Measurements from ENCODE around the gene FCHSD2.
"Not testable (repeated sequence)": the region's sequence is repeated elsewhere in the genome, so short reads cannot be mapped to it uniquely, and the experiment has no call there.

Gene FCHSD2

DNA sequence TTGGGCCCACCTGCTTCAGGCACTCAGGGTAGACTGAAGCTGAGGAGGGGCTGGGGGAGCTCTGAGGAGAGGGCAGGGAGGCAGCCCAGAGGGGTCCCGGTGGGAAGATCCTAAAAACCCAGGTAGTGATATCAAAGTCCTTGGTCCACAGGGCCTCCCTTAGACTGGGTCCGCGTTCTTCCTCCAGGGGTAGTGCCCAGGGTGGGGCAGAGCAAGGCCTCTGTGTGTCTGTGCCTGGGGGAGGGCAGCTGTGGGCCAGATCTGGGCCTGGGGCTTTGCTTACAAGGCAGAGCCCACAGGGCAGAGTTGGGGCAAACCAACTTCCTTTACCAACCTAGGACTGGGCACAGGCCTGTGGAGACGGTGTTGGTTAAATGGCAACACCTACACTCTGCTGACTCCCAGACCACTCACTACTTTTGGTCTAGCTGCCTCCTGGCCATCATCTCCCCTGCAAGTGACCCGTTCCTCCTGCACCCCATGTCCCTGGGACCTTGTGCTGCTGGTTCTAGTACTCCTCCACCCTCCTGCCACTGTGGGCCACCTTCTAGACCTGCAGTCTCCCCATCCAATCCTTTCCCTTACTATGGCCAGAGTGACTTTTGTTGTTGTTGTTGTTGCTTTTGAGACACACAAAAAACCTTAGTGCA lies 312.1 kb downstream of the FCHSD2 start:
- DNase-seq = no peak

DNA sequence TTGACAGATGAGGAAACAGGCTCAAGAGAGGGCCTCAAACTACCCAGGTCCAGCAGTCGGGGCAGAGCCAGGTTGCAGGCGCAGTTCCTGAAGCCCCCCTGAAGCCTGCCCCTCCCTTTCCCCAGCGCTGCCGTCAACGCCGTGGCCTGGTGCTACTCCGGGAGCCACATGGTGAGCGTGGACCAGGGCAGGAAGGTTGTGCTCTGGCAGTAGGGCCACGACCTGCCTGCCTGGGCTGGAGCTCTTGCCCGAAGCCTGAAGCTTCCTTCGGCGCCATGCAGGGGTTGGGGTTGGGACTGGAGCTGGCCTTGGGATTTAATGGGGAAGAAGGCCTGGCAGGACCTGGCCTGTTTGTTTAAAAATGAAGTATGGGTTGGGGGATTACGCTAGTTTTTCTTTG lies 312.9 kb downstream of the FCHSD2 start:
- DNase-seq = no peak

DNA sequence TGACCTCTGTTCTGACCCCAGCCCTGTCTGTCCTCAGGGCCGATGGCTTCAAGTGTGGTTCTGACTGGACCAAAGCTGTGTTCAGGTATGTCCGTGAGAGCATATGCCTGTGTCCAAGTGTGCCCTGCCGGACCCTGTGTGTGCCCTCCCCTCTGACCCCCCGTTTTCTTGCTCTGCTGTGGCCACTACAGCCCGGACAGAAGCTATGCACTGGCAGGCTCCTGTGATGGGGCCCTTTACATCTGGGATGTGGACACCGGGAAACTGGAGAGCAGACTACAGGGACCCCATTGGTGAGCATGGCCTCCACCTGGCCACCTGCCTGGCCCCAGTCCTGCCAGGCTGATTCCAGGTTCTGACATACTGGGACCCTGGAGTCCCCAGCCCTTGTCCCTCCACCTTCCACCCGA lies 313.4 kb downstream of the FCHSD2 start:
- DNase-seq = no peak

DNA sequence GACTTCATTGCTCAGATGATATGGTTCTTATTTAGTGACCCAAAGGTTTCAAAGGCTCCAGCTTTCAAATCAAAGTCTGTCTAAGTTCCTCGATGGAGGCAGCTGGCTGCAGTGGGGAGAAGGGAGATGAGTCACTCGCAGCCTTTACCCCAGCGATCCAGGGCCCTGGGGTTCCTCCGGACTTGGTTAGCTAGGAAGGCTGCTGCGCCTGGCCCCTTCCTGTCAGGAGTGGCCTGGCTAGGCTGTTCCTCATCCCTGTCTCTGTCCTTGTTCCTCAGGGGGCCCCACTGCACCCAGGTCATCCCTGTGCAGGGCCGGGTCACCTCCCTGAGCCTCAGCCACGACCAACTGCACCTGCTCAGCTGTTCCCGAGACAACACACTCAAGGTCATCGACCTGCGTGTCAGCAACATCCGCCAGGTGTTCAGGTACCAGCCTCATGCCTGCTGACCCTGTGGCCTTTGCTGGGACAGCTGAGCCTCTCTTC lies 314.0 kb downstream of the FCHSD2 start:
- no peak for DNase-seq

DNA sequence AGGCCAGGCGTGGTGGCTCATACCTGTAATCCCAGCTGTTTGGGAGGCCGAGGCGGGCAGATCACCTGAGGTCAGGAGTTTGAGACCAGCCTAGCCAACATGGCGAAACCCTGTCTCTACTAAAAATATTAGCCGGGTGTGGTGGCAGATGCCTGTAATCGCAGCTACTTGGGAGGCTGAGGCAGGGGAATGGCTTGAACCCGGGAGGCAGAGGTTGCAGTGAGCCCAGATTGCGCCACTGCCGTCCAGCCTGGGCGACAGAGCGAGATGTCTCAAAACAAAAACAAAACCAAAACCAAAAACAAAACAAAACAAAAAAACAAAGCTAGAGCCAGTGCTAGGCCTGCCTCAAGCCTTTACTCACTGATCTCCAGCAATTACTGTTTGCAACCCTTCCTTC lies 314.5 kb downstream of the FCHSD2 start:
- DNase-seq = not testable (repeated sequence)

DNA sequence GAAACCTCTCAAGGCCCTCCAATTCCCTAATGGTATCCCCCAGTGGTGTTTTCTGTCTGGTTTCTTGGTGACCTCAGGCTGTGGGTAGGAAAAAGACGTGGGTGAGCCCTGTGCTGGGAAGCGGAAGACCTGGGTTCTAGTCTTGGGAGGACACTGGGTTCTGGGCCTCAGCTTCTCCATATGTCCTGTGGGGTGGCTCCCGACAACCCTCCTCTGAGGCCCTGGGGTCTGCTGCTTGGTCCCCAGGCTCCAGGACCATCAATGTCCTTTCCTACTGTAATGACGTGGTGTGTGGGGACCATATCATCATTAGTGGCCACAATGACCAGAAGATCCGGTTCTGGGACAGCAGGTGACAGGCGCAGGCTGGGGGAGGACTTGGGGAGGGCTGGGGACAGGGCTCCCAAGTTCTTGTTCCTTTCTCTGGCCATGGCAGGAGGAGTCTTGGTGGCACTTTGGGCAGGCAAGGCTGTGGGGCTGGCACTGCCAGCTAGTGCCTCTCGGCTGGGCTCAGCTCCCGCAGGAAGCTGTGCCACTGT lies 315.1 kb downstream of the FCHSD2 start:
- DNase-seq = no peak

DNA sequence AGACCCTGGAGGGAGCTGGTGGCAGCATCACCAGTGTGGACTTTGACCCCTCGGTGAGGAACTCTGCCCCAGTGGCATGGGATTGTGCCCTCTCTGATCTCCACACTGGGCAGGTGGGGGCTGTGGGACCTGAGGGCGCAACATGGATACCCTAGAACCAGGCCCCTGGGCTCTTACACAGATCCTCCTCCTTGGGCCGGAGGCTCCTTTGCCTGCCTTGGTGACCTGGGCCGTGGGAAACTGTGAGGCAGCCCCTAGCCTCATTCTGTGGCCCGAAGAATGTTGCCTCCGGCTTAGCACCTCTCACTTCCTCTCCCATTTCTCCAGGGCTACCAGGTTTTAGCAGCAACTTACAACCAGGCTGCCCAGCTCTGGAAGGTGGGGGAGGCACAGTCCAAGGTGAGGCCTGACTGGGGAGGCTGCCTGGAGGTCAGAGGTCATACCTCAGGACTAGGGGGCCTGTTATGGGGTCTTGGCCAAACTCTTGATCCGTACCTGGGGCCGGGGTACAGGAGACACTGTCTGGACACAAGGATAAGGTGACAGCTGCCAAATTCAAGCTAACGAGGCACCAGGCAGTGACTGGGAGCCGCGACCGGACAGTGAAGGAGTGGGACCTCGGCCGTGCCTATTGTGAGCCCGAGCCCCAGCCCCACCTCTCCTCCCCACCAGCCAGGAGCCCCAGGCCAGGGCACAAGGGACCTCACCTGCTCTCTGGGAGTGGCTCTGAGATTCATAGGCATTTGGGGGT lies 315.8 kb downstream of the FCHSD2 start:
- DNase-seq = no peak

DNA sequence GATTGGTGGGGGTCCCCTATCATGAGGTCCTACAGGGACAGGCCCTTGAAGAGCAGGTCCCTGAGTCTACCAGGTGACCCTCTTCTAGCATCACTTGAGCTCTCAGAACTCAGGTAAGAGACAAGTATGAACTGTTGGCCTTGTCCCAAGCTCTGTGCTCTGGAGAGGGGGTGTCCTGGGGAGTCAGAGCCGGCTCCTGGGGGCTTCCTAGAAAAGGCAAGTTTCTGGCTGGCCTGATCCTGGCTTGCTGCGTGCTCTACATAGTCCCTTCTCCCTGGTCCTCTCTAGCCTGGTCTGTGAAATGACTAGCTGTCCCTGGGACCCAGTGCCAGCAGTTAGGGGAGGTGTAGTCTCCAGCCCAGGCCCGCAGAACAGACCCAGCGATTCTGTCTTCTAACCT lies 316.5 kb downstream of the FCHSD2 start:
- DNase-seq = no peak

DNA sequence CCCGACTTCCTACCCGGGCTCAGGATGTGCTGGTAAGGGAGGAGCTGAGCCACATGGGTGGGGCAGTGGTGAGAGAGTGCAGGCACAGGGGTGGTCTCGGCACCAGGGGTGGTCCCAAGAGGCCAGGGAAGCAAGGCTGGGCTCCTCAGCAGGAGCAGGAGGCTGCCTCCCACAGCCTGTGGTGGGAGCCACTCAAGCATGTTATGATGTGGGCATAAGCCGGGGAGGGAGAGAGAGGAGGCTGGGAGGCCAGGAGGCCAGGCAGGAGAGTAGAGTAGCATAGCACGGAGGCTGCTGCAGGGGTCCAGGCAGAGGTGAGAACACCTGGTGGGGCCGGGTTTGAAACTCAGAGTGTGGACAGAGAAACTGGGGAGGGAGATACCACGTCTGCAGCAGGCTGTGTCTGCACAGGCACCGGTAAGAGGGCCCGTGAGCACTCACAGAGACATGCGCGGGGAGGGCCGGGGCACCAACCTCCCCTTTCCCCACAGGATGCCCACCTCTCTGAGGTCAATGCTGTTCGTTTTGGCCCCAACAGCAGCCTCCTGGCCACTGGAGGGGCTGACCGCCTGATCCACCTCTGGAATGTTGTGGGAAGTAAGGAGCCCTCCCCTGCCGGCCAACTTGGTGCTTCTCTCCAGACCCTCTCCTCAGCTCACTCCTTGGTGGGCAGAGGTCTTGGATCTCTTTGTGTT lies 317.2 kb downstream of the FCHSD2 start:
- DNase-seq = no peak

DNA sequence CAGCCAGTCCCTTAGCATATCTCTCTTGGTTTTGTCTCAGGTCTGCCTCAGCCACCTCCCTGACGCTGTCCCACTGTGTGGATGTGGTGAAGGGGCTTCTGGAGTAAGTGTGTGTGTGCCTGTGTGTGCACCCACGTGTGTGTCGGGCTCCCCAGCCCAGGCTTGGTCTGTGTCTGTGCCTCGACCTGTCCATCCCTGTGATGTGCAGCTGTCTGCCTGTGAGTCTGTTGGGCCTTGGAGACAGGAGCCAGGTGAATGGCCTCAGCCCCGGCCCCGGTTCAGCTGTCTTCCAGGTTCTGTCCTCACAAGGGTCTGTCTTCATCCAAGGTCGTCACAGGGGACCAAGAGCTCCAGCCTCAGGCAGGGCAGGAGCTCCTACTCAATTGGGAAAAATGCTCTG lies 318.1 kb downstream of the FCHSD2 start:
- DNase-seq = no peak

DNA sequence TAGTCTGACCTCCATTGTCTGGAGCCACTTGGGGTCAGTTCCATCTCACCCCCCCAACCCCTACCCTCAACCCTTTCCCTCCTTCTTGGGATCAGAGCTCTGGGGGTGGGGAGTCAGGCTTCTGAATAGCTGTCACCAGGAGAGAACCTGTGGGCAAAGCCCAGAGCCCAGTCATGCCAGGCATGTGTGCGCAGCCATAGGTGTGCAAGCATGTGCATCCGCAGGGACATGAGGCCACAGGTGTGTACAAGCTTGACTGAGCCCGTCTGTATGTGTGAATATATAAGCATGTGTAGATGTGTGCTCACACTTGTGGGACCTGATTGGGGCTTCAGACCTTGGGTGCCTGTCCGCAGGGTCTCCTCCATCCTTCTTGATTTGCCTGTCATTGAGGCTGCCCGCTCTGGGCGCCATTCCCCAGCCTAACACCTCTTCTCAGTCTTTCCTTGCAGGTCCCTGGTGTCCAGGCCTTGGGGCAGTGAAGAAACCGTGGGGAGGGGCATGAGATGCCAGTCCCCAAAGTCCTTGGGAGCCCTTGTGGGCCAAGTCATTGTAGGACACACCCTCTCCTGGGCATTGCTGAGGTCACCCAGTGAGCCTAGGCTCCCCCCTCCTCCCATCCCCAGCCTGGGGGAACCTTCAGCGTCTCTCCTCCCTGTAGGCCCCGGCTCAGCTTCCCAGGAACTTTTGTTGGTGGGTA lies 318.9 kb downstream of the FCHSD2 start:
- no peak for DNase-seq

DNA sequence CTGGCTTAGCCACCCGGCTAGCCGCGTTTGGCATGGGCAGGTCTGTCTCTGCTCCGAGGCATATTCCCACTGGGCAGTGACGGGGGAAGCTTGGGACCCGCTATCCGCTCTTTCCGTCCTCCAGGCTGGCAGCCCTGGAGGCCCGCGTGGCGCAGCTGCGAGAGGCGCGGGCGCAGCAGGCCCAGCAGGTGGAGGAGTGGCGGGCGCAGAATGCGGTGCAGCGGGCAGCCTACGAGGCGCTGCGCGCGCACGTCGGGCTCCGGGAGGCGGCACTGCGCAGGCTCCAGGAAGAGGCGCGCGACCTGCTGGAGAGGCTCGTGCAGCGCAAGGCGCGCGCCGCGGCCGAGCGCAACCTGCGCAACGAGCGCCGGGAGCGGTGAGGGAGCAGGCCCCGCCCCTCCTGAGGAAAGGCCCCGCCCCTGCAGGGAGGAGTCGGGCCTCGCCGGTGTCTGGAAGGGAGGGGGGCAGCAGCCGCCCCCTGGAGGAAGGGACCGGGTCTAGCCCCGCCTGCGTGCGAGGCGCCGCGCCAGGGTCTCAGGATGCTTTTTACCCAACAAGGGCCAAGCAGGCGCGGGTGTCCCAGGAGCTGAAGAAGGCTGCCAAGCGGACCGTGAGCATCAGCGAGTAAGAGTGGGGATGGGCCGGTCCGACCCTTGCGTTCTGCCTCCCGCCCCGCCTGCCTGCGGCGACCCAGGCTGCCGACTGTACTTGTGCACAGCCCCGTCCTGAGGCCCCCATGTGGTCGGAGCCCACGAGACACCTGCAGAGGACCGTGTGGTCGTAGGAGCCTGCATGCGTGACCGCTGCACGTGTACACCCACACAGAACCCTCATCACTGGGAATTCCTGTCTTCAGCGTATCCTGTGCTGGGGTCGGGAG lies 320.0 kb downstream of the FCHSD2 start:
- peak; percentile 81 for DNase-seq

DNA sequence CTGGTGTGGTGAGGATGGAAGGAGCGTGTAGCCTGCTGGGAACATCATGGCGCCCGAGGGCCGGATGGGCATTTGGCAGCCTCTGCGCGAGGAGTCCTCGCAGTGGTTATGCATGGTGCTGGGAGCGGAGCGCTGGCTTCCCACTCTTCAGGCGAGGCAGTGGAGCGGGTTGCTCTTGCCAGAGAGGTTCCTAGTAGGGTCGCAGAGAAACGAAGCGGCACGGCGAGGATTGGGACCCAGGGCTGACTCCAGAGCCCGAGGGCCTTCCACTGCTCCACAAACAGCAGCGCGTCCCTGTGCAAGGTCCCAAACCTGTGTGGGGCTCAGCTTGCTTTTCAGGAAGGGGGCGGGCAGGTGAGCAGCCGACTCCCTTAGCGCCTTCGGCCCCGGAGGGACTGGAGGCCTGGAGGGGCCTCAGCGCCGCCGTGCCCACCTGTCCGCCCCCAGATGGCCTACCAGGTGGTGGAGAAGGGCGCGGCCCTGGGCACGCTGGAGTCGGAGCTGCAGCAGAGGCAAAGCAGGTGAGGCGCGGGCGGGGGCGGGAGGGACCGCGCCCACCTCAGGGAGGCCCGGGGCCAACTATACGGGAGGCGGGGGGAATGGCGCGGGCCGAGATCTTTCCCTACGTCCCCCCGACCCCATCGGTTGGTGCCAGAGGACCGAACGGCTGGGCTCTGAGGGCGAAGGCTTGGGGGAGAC lies 320.7 kb downstream of the FCHSD2 start:
- no peak for DNase-seq

DNA sequence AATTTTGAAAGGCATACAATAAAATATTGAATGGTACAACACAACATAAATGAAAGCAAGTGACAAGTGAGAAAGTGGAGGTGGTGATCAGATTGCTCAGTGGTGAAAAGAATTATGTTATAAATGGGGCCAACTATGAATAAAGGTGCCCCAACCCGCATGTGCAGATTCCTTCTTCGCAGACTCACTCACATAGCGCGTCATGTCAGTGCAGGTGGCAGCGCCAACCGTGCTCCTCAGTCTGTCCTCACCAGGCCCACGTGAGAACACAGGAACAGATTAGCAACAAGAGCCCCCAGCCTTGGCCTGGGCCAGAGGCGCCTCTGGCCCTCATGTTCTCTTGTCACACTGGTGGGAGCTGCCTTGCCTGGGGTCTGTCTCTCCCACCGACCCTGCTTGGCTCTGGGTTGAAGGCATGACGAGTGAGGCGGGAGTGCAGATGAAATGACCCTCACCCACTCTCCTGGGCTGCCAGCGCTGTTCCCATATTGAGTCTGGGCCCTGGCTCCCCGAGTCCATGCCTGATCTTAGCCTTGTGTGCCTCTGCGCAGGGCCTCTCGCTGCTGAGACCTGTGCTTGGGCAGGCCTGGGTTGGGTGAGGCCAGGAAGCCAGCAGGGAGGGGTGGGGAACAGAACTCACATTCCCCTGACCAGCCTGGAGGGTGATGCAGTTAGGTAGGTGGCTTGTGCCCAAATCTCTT lies 321.5 kb downstream of the FCHSD2 start:
- no peak for DNase-seq

DNA sequence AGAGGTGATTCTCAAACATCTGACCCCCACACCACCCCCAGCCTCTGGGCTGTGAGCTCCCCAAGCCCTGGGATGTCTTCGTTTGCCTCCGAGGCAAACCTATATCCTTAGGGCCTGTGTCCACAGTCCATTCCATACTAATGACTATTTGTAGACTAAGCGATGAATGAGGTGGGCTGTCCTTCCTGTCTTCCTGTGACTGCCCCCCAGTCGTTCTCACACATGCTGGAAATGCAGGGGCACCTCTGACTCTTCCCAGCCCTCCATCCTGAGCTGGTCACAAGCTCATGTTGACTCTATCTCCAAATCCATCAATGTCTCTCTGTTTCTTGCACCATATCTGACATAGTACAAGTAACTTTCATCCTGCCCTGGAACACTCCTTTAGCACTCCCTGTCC lies 323.1 kb downstream of the FCHSD2 start:
- no peak for DNase-seq

DNA sequence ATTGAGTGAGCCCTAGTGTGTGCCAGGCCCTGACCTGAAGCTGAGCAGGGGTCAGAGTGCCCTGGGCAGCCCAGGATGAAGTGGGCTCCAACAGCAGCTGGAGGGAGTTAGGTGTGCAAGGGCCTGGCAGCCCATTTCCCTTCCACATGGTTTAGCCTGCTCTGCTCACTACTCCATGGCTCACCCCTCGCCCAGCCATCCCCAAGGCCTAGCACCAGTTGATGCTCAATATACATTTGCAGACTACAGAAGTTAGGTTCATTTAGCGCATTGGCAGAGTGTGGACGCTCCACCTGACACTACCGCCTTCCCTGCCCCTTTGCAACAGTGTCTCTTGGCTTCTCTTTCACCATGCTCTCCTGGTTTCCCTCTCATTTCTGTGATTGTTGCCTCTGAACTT lies 324.2 kb downstream of the FCHSD2 start:
- DNase-seq = no peak

DNA sequence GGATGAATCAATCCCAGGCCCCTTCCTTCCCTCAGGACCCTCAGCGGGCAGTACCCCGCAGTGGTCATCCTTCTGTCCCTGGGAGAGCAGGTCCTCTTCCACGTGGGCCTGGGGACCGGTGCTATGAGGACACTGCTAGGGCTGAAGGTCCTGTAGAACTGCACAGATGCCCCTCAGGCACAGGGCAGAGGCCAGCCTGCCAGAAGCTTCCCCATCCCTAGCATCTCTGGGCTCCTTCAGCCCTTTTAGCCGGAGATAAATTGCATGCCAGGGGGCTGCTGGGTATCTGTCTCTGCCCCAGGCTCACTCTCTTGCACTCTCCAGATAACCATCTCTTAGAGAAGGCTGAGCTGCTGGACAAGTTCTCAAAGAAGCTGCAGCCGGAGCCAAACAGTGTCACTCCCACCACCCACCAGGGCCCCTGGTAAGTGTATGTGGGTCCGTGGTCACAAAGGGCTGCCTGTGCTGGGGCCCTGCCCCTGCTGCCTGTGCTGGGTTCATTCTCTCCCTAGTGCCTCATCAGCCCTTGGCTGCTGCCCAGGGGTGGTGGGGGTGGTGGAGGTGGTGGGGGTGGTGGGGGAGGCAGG lies 325.6 kb downstream of the FCHSD2 start:
- DNase-seq = no peak

DNA sequence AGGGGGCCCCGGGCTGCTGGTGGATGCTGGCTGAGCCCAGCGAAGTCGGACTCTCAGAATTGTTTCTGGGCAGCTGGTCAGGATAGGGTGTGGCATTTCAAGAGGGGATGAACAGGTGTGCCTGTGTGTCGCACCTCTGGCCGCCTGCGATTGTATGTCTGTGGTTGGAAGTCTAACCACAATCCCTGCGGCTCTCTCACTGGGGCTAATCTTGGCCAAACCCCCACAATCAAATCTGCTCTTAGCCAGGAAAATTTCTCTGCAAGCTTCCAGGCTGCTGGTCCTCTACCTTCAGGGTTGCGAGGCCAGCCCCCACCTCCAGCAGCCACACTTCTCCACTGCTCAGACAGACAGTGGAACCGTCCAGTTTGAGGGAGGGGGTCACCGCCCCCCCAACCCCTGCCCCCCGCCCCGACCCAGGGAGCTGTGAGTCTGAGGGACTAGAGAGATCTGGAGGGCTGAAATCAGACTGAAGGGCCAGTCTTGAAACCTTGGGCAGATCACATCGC lies 327.0 kb downstream of the FCHSD2 start:
- no peak for DNase-seq

DNA sequence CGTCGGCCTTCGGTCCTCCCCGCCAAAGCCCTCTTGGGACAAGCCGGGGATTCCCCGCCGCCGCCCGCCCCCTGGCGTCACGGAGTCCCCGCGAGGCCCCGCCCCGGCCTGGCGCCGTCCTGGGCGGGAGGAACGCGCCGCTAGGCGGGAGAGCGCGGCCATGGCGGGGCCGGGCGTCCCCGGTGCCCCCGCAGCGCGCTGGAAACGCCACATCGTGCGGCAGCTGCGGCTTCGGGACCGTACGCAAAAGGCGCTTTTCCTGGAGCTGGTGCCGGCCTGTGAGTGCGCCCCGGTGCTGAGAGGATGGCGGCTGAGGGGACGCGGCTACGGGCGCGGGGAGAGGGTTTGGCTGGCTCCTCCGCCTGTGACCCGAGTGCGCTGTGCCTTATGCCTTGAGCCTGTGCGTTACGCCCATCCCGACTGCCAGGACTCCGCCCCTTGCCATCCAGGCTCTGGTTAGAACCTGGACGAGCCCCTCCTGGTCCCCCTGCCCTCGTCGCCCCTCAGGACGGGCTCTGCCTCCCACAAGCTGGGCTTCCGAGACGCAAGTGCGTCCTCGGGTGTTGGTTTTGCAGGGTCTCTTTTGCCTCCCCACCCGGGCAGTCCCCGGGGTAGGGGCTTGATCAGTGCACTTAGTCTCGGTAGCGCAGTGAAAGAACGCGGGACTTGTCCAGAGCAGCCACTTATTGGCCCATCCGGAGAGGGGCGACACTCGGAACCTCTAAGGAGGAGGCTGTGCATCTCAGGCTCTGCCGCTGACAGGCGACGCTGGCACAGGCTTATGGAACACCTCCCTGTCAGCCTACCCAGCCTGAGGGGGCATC lies 327.6 kb downstream of the FCHSD2 start, which contains the start of gene ATG16L2:
Gene ATG16L2 (plus strand): TSS at position 126 of the 824 bp plus-strand sequence. CDS start 35 bp downstream, at position 161.
- DNase-seq = peak; percentile 86

Measured in T-helper 9 cell (primary cell).